ENCODE results near the gene ADCY1. TPM values are rescaled to one million over a fixed set of nuclear protein-coding genes. Genes with fewer than 3 reads are reported as not detected.

Gene ADCY1
- total and polyA plus RNA-seq, 7 experiments from 2014 or later = 0.01 to 5.1 (median 0.01) TPM; not detected in 4

DNA sequence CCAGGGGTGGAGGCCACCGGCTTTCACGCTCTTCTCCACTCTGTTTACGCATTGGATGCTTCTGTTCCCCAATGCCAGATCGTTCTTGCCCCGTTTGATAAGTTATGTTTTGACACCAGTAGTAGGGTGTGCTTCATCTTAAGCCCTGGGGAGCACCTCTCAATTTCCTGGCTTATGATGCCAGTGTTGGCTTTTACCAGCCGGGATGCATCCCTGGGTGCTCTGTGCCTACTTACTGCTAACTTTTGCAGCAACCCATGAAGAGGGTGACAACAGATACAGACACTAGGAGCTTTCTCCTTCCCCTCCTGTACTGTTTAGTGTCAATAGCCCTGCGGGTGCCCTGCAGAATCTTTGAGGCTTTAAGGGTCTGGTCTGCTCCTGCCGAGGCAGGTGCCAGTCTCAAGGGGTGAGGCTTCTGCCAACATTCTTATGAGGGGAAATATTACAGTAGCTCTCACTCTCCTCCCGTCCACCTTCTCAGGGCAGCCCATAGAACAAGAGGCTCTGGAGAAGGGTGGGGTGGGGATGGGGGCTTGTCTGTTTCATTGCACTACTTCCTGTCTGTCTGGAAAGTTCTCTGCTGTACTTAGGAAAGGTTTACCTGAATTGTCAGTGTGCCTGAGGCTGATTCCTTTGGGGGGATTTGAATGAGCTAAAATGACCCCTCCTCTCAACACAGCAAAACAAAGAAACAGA lies 23.3 kb downstream of the ADCY1 start:
- Mint-ChIP-seq H3K9me3 (no peaks in the 10 kb centered on the region), H3K4me1 (no peaks in the 10 kb centered on the region), H3K36me3 (no peaks in the 10 kb centered on the region), H3K27me3 (peaks cover 0 to 33% (median 5%) of the 10 kb centered on the region in 5 donors), H3K27ac (no peak overlapping the region), H3K4me3 (no peak overlapping the region)
- Histone ChIP-seq H3K4me3 (ENCODE audit: low read length) (no peak overlapping the region), H3K27ac (ENCODE audit: low read depth, low read length) (no peak overlapping the region), H3K4me1 (ENCODE audit: control insufficient read depth in 2 of 2, insufficient read depth in 2 of 2, low read length in 2 of 2) (no peaks in the 10 kb centered on the region), H3K9me3 (ENCODE audit: control insufficient read depth in 2 of 3, low read length in 3 of 3) (no peaks in the 10 kb centered on the region), H3K27me3 (ENCODE audit: control insufficient read depth in 2 of 2, insufficient read depth in 2 of 2, low read length in 2 of 2) (no peaks in the 10 kb centered on the region), H3K36me3 (ENCODE audit: control insufficient read depth in 2 of 3, insufficient read depth in 3 of 3, low read length in 3 of 3) (no peaks in the 10 kb centered on the region)
- CTCF ChIA-PET = no interaction called here
- intact Hi-C loops (cut with micrococcal nuclease) = no loop called here
- no peak for ATAC-seq
- POLR2A ChIA-PET = no interaction called here
- DNase-seq = no peak

DNA sequence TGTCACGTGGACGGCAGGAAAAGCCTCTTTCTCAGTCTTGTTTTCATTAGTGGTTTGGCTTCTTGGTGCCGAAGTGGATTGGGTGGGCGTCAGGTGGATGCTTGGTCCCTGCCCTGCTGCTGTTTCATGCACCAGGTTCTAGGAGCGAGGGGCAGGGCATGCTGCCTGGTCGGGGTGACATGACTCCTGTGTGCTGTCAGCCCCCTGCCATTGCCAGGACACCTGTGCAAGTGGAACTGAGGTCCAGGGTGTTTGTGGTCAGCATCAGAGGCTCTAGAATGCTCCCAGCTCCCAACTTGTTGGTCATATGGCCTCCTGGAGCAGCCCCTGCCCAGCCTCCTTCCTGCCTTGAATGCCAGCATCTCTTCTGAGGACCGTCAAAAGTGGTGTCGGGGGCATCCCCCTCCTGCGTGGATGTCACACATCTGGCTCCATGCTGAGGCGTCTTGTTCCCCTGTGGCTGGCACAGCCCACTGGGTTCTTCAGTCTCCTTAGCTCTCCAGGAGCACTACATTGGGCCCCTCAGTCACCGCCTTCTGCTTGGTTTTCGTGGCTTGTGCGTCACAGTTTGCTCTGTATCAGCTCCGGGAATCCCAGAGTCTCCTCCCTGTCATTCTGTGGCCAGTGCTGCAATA lies 24.8 kb downstream of the ADCY1 start:
- Mint-ChIP-seq H3K4me3 (no peak overlapping the region), H3K9me3 (no peaks in the 10 kb centered on the region), H3K27ac (no peak overlapping the region), H3K36me3 (no peaks in the 10 kb centered on the region), H3K27me3 (peaks cover 0 to 33% (median 5%) of the 10 kb centered on the region in 5 donors), H3K4me1 (no peaks in the 10 kb centered on the region)
- no peak for DNase-seq
- Histone ChIP-seq H3K27ac (ENCODE audit: low read depth, low read length) (no peak overlapping the region), H3K4me3 (ENCODE audit: low read length) (no peak overlapping the region), H3K36me3 (ENCODE audit: control insufficient read depth in 2 of 3, insufficient read depth in 3 of 3, low read length in 3 of 3) (no peaks in the 10 kb centered on the region), H3K27me3 (ENCODE audit: control insufficient read depth in 2 of 2, insufficient read depth in 2 of 2, low read length in 2 of 2) (no peaks in the 10 kb centered on the region), H3K4me1 (ENCODE audit: control insufficient read depth in 2 of 2, insufficient read depth in 2 of 2, low read length in 2 of 2) (no peaks in the 10 kb centered on the region), H3K9me3 (ENCODE audit: control insufficient read depth in 2 of 3, low read length in 3 of 3) (no peaks in the 10 kb centered on the region)
- intact Hi-C loops (cut with micrococcal nuclease) = no loop called here
- ATAC-seq = no peak
- CTCF ChIA-PET = no interaction called here
- POLR2A ChIA-PET = no interaction called here

DNA sequence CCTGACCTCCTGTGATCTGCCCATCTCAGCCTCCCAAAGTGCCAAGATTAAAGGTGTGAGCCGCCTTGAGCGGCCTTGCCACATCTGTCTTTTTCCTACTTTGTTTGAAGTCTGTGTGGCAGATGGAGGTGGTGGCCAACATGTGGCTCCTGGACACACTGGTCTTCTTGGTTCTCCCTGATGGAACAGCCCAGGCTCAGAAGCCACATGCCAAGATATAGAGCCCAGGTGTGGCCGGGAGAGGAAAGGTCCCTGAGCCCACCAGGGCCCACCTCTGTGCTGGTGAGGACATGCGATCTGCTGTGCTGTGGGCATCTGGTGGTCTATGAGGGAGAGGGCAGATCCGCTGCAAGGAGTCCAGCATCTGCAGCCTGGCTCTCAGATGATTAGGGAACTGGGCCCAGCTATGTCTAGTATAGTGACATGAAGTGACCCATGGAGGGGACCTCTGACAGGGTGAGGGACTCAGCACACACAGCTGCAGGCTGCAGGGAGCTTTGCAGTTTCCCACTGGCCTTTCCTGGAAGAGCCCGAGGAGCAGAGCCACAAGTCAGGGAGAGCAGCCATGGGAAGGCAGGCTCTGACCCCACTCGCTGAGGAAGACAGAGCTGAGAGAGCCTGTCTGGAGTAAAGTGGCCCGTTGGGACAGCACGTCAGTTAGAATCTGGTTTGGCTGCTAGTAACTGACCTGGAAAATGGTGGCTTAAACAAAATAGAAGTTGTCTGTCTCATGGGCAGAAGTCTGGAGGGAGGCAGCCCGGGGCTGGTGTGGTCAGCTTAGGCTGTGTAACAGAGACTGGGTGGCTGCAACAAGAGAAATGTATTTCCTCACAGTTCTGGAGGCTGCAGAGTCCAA lies 25.9 kb downstream of the ADCY1 start:
- no peak overlapping the region for H3K4me3 ChIP-seq (ENCODE audit: low read length)
- H3K9me3 ChIP-seq (ENCODE audit: control insufficient read depth in 2 of 3, low read length in 3 of 3) = no peaks in the 10 kb centered on the region
- intact Hi-C loops (cut with micrococcal nuclease) = no loop called here
- H3K9me3 Mint-ChIP-seq = peaks cover 0 to under 1% (median 0%) of the 10 kb centered on the region in 11 donors
- H3K27me3 ChIP-seq (ENCODE audit: control insufficient read depth in 2 of 2, insufficient read depth in 2 of 2, low read length in 2 of 2) = no peaks in the 10 kb centered on the region
- ChIA-PET POLR2A (no interaction called here), CTCF (no interaction called here)
- no peaks in the 10 kb centered on the region for H3K36me3 ChIP-seq (ENCODE audit: control insufficient read depth in 2 of 3, insufficient read depth in 3 of 3, low read length in 3 of 3)
- no peaks in the 10 kb centered on the region for H3K4me1 Mint-ChIP-seq
- H3K27ac ChIP-seq (ENCODE audit: low read depth, low read length) = no peak overlapping the region
- H3K4me1 ChIP-seq (ENCODE audit: control insufficient read depth in 2 of 2, insufficient read depth in 2 of 2, low read length in 2 of 2) = no peaks in the 10 kb centered on the region
- ATAC-seq (no peak), DNase-seq (no peak)
- H3K4me3 Mint-ChIP-seq = no peak overlapping the region
- H3K36me3 Mint-ChIP-seq = no peaks in the 10 kb centered on the region
- no peak overlapping the region for H3K27ac Mint-ChIP-seq
- H3K27me3 Mint-ChIP-seq = peaks cover 0 to 33% (median 5%) of the 10 kb centered on the region in 5 donors

DNA sequence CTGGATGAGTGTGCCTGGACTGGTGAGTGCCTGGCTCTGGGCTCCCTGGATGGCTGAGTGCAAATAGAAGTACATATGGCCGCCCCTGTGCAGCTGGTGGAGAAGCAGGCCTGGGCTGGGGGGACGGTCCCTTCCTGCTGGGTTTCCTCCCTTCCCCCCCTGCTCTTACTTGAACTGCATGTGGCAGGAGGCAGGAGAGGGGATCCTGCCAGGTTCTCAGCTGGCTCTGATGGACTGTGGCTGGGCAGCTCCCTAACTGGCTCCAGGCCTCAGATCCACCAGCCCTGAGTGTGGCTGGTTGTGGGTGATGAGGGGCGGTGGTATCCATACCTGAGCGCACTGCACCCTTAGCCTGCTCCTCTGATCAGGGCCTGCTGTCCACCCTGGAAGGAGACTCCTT lies 26.9 kb downstream of the ADCY1 start:
- ATAC-seq = no peak
- no peak for DNase-seq
- Mint-ChIP-seq H3K36me3 (no peaks in the 10 kb centered on the region), H3K4me1 (no peaks in the 10 kb centered on the region), H3K9me3 (peaks cover 0 to 2% (median 0%) of the 10 kb centered on the region in 11 donors), H3K27ac (no peak overlapping the region), H3K4me3 (no peak overlapping the region), H3K27me3 (peaks cover 0 to 32% (median 5%) of the 10 kb centered on the region in 5 donors)
- Histone ChIP-seq H3K36me3 (ENCODE audit: control insufficient read depth in 2 of 3, insufficient read depth in 3 of 3, low read length in 3 of 3) (no peaks in the 10 kb centered on the region), H3K27ac (ENCODE audit: low read depth, low read length) (no peak overlapping the region), H3K9me3 (ENCODE audit: control insufficient read depth in 2 of 3, low read length in 3 of 3) (no peaks in the 10 kb centered on the region), H3K4me3 (ENCODE audit: low read length) (no peak overlapping the region), H3K27me3 (ENCODE audit: control insufficient read depth in 2 of 2, insufficient read depth in 2 of 2, low read length in 2 of 2) (no peaks in the 10 kb centered on the region), H3K4me1 (ENCODE audit: control insufficient read depth in 2 of 2, insufficient read depth in 2 of 2, low read length in 2 of 2) (no peaks in the 10 kb centered on the region)
- POLR2A ChIA-PET = no interaction called here
- intact Hi-C loops (cut with micrococcal nuclease) = no loop called here
- CTCF ChIA-PET = no interaction called here

DNA sequence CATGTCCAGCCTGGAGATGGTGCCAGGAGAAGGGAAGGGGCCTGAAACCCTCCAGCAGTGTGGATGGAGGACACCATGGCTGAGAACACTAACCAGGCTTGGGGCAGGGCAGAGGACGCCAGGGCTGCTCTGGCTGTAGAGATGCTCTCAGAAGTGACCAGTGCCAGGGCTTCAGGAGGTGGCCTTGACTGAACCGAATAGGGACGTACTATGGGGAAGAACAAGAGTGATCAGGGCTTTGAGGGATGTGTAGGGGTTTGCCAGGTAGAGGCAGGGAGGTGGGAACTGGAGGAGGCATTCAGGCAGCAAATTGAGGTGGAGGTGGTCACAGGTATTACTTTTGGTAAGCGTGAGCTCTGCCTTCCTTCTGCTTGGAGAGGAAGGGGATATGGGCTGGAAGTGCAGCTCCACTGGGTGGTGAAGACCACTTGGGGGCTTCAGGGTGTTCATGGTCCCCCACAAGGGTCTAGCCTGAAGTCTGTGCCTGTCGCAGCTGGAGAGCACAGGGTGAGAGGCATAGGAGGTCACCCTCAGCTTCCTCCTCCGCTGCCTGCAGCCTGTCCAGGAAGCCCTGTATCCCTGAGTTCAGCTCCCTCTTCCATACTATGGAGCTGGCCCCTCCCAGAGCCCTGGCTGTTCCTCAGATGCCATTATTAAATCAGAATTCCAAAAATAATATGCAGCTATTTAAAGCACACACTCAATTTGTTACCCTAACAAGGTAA lies 27.8 kb downstream of the ADCY1 start:
- Histone ChIP-seq H3K4me3 (ENCODE audit: low read length) (no peak overlapping the region), H3K36me3 (ENCODE audit: control insufficient read depth in 2 of 3, insufficient read depth in 3 of 3, low read length in 3 of 3) (no peaks in the 10 kb centered on the region), H3K9me3 (ENCODE audit: control insufficient read depth in 2 of 3, low read length in 3 of 3) (no peaks in the 10 kb centered on the region), H3K4me1 (ENCODE audit: control insufficient read depth in 2 of 2, insufficient read depth in 2 of 2, low read length in 2 of 2) (no peaks in the 10 kb centered on the region), H3K27me3 (ENCODE audit: control insufficient read depth in 2 of 2, insufficient read depth in 2 of 2, low read length in 2 of 2) (no peaks in the 10 kb centered on the region), H3K27ac (ENCODE audit: low read depth, low read length) (no peak overlapping the region)
- Mint-ChIP-seq H3K4me3 (no peak overlapping the region), H3K27ac (no peak overlapping the region), H3K4me1 (no peaks in the 10 kb centered on the region), H3K27me3 (peaks cover 0 to 27% (median 5%) of the 10 kb centered on the region in 5 donors), H3K36me3 (no peaks in the 10 kb centered on the region), H3K9me3 (peaks cover 0 to 2% (median 0%) of the 10 kb centered on the region in 11 donors)
- ChIA-PET POLR2A (no interaction called here), CTCF (no interaction called here)
- no peak for DNase-seq
- intact Hi-C loops (cut with micrococcal nuclease) = no loop called here
- ATAC-seq = no peak

DNA sequence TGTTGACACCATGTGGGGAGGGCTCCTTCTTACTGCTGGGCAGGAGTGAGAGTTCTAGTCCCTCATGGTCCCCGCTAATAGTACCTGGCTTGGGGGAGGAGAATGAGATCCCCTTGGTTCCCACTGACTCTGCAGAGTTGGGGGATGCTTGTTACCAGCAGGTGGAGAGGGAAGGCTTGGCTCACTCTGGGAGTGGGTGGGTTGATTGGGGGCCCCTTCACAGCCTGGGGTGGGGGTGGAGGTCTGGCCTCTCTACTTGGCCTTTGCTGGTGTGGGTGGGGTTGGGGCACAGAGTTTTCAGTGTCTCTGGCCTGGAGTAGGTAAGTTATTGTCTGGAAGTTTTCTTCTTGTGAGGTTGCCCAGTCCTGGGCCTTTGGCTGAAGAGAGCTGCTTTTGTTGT lies 31.9 kb downstream of the ADCY1 start:
- Mint-ChIP-seq H3K4me1 (no peaks in the 10 kb centered on the region), H3K27ac (no peak overlapping the region), H3K36me3 (no peaks in the 10 kb centered on the region), H3K9me3 (peaks cover 0 to 15% (median 6%) of the 10 kb centered on the region in 11 donors), H3K27me3 (peaks cover 0 to 40% (median 15%) of the 10 kb centered on the region in 5 donors), H3K4me3 (no peak overlapping the region)
- Histone ChIP-seq H3K4me3 (ENCODE audit: low read length) (no peak overlapping the region), H3K4me1 (ENCODE audit: control insufficient read depth in 2 of 2, insufficient read depth in 2 of 2, low read length in 2 of 2) (no peaks in the 10 kb centered on the region), H3K9me3 (ENCODE audit: control insufficient read depth in 2 of 3, low read length in 3 of 3) (peaks cover 0 to 6% (median 0%) of the 10 kb centered on the region in 3 experiments), H3K27me3 (ENCODE audit: control insufficient read depth in 2 of 2, insufficient read depth in 2 of 2, low read length in 2 of 2) (no peaks in the 10 kb centered on the region), H3K36me3 (ENCODE audit: control insufficient read depth in 2 of 3, insufficient read depth in 3 of 3, low read length in 3 of 3) (no peaks in the 10 kb centered on the region), H3K27ac (ENCODE audit: low read depth, low read length) (no peak overlapping the region)
- DNase-seq = no peak
- intact Hi-C loops (cut with micrococcal nuclease) = no loop called here
- POLR2A ChIA-PET = no interaction called here
- ATAC-seq = no peak
- CTCF ChIA-PET = no interaction called here
